Adrenal gland (tissue), 5 donors: ENCODE results near the gene LPO.

Experiments
- CTCF ChIP-seq, 6 experiments: fragments of 450-650 bp in 4 of 6; fragments of 200-600 bp in 2 of 6; sonication (generic) in 1 of 6; IDR thresholded peaks; 1 replicate in 5 of 6; 2 replicates in 1 of 6; pipeline versions ENCODE4 v1.5.1 to v1.8.0; 2016 to 2021; ENCODE audit warnings: antibody characterized with exemption in 6 of 6, mild to moderate bottlenecking in 2 of 6, moderate library complexity in 1 of 6
- POLR2A ChIP-seq, 2 donors: fragments of 450-650 bp; IDR thresholded peaks; one replicate each; pipeline ENCODE4 v1.6.1; 2017; ENCODE audit warnings: antibody characterized with exemption in 2 of 2, mild to moderate bottlenecking in 2 of 2, moderate library complexity in 1 of 2
- donor health status: DM: no; HTN: no; CAD: no.

GRCh38 chr17:58301504-58302150, 63.2 kb downstream of the LPO start:
- TF ChIP-seq CTCF (IDR thresholded peaks at IDR 0.05): no peak
- no peak for TF ChIP-seq POLR2A (IDR thresholded peaks at IDR 0.05)
